ENCODE measurements around the gene OSTN.
"Not testable (repeated sequence)": the region's sequence is repeated elsewhere in the genome, so short reads cannot be mapped to it uniquely, and the experiment has no call there.

Gene OSTN

GRCh38 chr3:191262650-191263049 lies 63.6 kb downstream of the OSTN start:
- TF ChIP-seq GATA1 (IDR thresholded peaks at IDR 0.05; ENCODE audit: low read depth, low read length) (no peak), POLR2A (IDR thresholded peaks at IDR 0.05; ENCODE audit: low read length) (no peak)
- no peak for DNase-seq

- no peak for DNase-seq
- no peak for TF ChIP-seq GATA1 (IDR thresholded peaks at IDR 0.05; ENCODE audit: low read depth, low read length)
- TF ChIP-seq POLR2A (IDR thresholded peaks at IDR 0.05; ENCODE audit: low read length): no peak
These were observed 64.3 kb downstream of the OSTN start for GRCh38 chr3:191263365-191263764.

DNA sequence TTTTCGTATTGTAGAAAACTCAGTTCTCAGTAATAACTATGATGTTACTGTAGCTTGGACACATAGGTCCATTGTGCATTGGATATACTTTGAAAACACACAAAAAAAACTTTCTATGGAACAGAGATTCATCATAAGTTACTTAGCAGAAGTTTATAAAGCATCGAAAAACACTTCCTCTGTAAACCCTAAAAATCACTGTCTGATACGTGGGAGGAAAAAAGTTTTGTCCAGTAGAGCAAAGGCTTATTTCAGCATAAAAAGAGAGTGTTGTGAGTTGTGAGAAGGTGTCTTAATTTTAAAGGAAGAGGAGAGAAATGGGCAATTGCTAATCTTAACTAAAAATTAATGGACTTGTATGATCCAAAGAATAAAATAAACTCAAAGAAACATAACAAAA lies 64.8 kb downstream of the OSTN start:
- no peak for DNase-seq
- TF ChIP-seq GATA1 (IDR thresholded peaks at IDR 0.05; ENCODE audit: low read depth, low read length): no peak
- TF ChIP-seq POLR2A (IDR thresholded peaks at IDR 0.05; ENCODE audit: low read length): no peak

DNA sequence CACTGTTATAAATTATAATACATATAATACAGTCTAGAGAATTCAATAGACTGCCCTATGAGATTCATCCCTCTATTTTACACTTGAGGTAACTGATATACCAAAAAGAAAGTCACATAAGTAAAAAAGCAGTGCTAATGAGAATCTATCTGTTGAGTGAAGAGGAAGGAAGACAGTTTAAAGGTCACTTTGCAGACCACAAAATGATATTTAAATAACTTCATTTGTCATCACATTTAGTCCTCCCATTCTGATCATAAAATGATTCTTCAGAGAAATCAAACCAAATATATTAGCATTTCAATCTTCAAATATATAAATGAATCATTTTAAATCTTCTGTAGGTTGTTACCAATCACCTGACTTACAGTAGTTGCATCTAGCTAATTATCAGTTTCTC lies 69.7 kb downstream of the OSTN start:
- DNase-seq: no peak
- TF ChIP-seq GATA1 (IDR thresholded peaks at IDR 0.05; ENCODE audit: low read depth, low read length) (no peak), POLR2A (IDR thresholded peaks at IDR 0.05; ENCODE audit: low read length) (no peak)

DNA sequence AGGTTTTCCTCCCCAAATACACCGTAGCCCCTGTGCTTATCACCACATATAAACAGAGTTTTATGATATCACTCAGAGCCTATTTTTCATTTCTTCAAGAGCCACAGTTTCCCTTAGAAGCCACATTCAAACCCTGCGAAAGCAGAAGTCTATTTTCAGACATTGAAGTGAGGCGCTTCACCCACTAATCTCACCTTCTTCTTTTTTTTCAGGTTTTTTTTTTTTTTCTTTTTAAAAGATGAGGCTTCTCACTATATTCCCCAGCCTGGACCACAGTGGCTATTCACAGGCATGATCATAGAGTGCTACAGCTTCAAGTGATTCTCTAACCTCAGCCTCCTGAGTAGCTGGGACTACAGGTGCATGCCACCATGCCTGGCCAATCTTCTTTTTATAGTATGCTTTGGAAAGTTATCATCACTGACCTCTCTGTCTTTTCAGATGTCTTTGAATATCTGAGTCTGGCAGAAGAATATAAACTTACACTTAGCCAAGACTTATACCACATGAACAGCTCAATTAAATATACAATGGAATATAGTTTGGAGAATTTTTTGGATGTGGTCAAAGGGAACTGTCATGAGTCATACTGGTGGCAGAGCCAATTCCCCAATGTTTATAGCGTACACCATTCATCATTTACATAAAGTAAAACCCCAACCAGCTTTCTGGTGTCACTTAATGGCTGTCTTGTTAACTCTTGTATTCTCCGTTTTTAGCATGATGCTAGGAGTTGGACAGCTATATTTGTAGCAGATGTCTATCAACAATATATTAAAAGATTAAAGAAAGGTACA lies 70.4 kb downstream of the OSTN start:
- no peak for TF ChIP-seq GATA1 (IDR thresholded peaks at IDR 0.05; ENCODE audit: low read depth, low read length)
- no peak for TF ChIP-seq POLR2A (IDR thresholded peaks at IDR 0.05; ENCODE audit: low read length)
- no peak for DNase-seq

DNA sequence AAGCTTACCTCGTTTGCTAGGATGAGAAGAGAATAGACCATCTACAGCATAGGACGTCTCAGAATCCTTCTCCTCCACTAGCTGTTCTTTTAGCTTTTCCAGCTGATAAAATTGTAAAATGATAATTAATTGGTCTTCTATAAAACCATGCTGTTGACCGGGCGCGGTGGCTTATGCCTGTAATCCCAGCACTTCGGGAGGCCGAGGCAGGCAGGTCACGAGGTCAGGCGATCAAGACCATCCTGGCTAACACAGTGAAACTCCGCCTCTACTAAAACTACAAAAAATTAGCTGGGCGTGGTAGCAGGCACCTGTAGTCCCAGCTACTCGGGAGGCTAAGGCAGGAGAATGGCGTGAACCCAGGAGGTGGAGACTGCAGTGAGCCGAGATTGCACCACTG lies 76.2 kb downstream of the OSTN start:
- DNase-seq: not testable (repeated sequence)

DNA sequence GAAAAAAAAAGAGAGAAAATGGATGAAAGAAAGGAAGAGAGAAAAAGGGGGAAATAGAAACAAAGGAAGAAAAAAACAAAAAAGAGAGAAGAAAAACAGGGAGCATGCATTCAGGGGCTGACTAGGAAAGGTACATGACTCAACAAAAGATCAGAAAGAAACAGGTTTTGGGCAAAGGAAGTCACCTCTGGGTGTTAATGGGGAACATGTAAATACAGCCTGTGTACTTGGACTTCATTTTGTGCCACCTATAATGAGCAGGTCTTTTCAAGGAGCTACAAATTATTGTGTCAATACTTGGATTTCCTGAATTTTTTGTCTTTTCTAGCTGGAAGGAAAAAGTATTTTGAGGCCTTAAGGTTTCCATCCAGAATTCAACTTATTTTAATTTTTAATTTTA lies 76.7 kb downstream of the OSTN start:
- no peak for DNase-seq
- no peak for TF ChIP-seq GATA1 (IDR thresholded peaks at IDR 0.05; ENCODE audit: low read depth, low read length)

- no peak for DNase-seq
- no peak for TF ChIP-seq GATA1 (IDR thresholded peaks at IDR 0.05; ENCODE audit: low read depth, low read length)
- no peak for TF ChIP-seq POLR2A (IDR thresholded peaks at IDR 0.05; ENCODE audit: low read length)
These were observed 81.1 kb downstream of the OSTN start for GRCh38 chr3:191280111-191280510.

GRCh38 chr3:191280882-191281281 lies 81.8 kb downstream of the OSTN start:
- DNase-seq: no peak
- TF ChIP-seq POLR2A (IDR thresholded peaks at IDR 0.05; ENCODE audit: low read length) (no peak), GATA1 (IDR thresholded peaks at IDR 0.05; ENCODE audit: low read depth, low read length) (no peak)

- no peak for DNase-seq
- TF ChIP-seq POLR2A (IDR thresholded peaks at IDR 0.05; ENCODE audit: low read length) (no peak), GATA1 (IDR thresholded peaks at IDR 0.05; ENCODE audit: low read depth, low read length) (no peak)
These were observed 83.5 kb downstream of the OSTN start for GRCh38 chr3:191282251-191283185.

DNA sequence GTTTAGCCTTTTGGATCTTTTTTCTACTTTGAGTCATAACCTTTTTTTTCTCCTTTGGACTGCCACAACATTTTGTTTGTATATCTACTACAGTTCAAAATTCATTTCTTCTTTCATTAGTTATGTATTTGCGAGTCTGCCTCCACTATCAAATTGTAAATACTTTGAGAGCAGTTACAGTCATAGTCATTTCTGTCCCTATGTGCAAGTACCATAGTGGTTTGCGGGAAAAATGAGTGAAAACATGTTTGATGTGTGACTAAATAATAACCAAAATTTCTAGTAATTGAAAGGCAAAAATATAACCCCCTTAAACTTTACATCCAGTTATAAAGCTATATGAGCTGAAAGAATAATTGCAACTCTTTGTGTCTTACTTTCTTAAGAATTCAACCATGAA lies 84.4 kb downstream of the OSTN start:
- no peak for DNase-seq

GRCh38 chr3:191290311-191291025 lies 91.4 kb downstream of the OSTN start:
- DNase-seq: no peak

More for the DNA sequence above, 84.4 kb downstream of the OSTN start:
- TF ChIP-seq GATA1 (IDR thresholded peaks at IDR 0.05; ENCODE audit: low read depth, low read length) (no peak), POLR2A (IDR thresholded peaks at IDR 0.05; ENCODE audit: low read length) (no peak)

DNA sequence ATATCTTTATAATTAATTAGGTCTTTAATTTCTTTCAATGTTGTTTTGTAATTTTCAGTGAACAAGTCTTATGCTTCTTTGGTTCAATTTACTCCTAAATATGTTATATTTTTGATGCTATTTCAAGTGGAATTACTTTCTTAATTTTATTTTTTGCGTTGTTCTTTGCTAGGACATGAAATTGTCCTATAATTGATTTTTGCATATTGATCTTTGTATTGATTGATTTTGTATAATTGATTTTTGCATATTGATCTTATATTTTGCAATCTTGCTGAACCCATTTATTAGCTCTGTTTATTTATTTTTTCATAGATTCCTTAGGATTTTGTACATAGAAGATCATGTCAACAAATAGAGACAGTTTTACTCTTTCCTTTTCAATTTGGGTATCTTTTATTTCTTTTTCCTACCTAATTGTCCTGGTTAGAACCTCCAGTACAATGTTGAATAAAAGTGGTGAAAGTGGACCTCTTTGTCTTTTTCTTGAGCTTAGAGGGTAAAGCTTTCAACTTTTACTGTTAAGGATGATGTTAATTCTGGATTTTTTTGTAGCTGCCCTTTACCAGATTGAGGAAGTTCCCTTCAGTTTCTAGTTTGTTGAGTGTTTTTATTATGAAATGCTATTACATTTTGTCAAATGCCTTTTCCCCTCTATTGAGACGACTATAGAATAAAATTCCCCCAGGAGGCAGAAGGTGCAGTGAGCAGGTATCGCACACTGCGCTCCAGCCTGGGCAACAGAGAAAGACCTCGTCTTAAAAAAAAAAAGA lies 93.4 kb downstream of the OSTN start:
- no peak for TF ChIP-seq POLR2A (IDR thresholded peaks at IDR 0.05; ENCODE audit: low read length)
- TF ChIP-seq GATA1 (IDR thresholded peaks at IDR 0.05; ENCODE audit: low read depth, low read length): no peak
- DNase-seq: no peak

More at GRCh38 chr3:191290311-191291025, 91.4 kb downstream of the OSTN start:
- TF ChIP-seq POLR2A (IDR thresholded peaks at IDR 0.05; ENCODE audit: low read length): no peak
- no peak for TF ChIP-seq GATA1 (IDR thresholded peaks at IDR 0.05; ENCODE audit: low read depth, low read length)
